CD4-positive, alpha-beta T cell (primary cell): ENCODE data around the gene ELL3. TPM values are rescaled to one million over a fixed set of nuclear protein-coding genes. Genes with fewer than 3 reads are reported as not detected.
"Not testable (repeated sequence)": the region's sequence is repeated elsewhere in the genome, so short reads cannot be mapped to it uniquely, and the experiment has no call there.

Experiments used
- ATAC-seq: fragments of 200-7000 bp; cut with Tn5 transposase; one replicate; pipeline ENCODE4 v1.10.0; 2022; ENCODE audit warnings: mild to moderate bottlenecking; ENCODE audit not compliant: poor library complexity
- CTCF ChIA-PET: fragments of 350-600 bp; sonication (Branson Sonifier 250); formaldehyde crosslinking; loops from one replicate; lab custom pipeline; 2021; ENCODE audit warnings: antibody characterized with exemption, inconsistent platforms; lab: Charles Lee
- POLR2A ChIA-PET: fragments of 350-600 bp; sonication (Branson Sonifier 250); formaldehyde crosslinking; loops from one replicate; lab custom pipeline; 2021; ENCODE audit warnings: antibody characterized with exemption, inconsistent platforms; lab: Charles Lee
- DNase-seq, 14 experiments: peaks; one replicate each; pipeline ENCODE4 v3.0.0-alpha.2; 2013 to 2020; ENCODE audit warnings: mixed read lengths in 2 of 14
- H3K27ac ChIP-seq, 2 donors: one replicate each; pipeline versions ENCODE4 v1.5.1 to v1.7.0; 2013; ENCODE audit warnings: low read length in 2 of 2, low read depth in 1 of 2, mild to moderate bottlenecking in 1 of 2
- H3K27me3 ChIP-seq, 2 experiments: 1 replicate in 1 of 2; 2 replicates in 1 of 2; pipeline versions ENCODE4 v1.6.1 to v1.7.0; 2013; ENCODE audit warnings: low read length in 2 of 2, control low read depth in 1 of 2, mild to moderate bottlenecking in 1 of 2, moderate library complexity in 1 of 2; ENCODE audit not compliant: insufficient read depth in 2 of 2, control insufficient read depth in 1 of 2
- H3K36me3 ChIP-seq: one replicate; pipeline ENCODE4 v1.6.1; 2013; ENCODE audit warnings: low read length, control low read depth; ENCODE audit not compliant: insufficient read depth
- H3K4me1 ChIP-seq: one replicate; pipeline ENCODE4 v1.6.1; 2013; ENCODE audit warnings: low read length, control low read depth; ENCODE audit not compliant: insufficient read depth
- H3K4me3 ChIP-seq: one replicate; pipeline ENCODE4 v1.5.1; 2013; ENCODE audit warnings: mild to moderate bottlenecking, low read length, moderate library complexity
- H3K9me3 ChIP-seq, 2 experiments: 1 replicate in 1 of 2; 2 replicates in 1 of 2; pipeline versions ENCODE4 v1.6.1 to v1.7.0; 2013; ENCODE audit warnings: low read length in 2 of 2, mild to moderate bottlenecking in 2 of 2, control low read depth in 1 of 2, moderate library complexity in 1 of 2; ENCODE audit not compliant: control insufficient read depth in 1 of 2, insufficient read depth in 1 of 2
- H3K27ac Mint-ChIP-seq: one replicate; pipeline ENCODE4 v1.8.0; 2020; ENCODE audit warnings: mixed read lengths
- H3K27me3 Mint-ChIP-seq: one replicate; pipeline ENCODE4 v1.8.0; 2021; ENCODE audit warnings: mixed read lengths
- H3K36me3 Mint-ChIP-seq: one replicate; pipeline ENCODE4 v1.8.0; 2021; ENCODE audit warnings: low read depth, mixed read lengths
- H3K4me1 Mint-ChIP-seq: one replicate; pipeline ENCODE4 v1.8.0; 2021; ENCODE audit warnings: low read depth, mixed read lengths
- H3K4me3 Mint-ChIP-seq: one replicate; pipeline ENCODE4 v1.8.0; 2020; ENCODE audit warnings: mild to moderate bottlenecking, mixed read lengths
- H3K9me3 Mint-ChIP-seq: one replicate; pipeline ENCODE4 v1.8.0; 2020; ENCODE audit warnings: mixed read lengths
- CTCF ChIP-seq: fragments of 200-600 bp; IDR thresholded peaks from one replicate; pipeline ENCODE4 v1.8.0; 2022; ENCODE audit warnings: antibody characterized with exemption, mild to moderate bottlenecking
- intact Hi-C, 2 experiments: fragments of 100-400 bp; cut with DNase I in 1 of 2; cut with micrococcal nuclease in 1 of 2; formaldehyde crosslinking; loops; one replicate each; pipeline versions ENCODE4 v1.15.1 to v1.9.0; 2023 to 2025; cut with DNase I, micrococcal nuclease
- total RNA-seq, 174 experiments: library from RNA in 2 of 174; stranded (reverse) in 2 of 174; gene quantifications; one replicate each; pipeline ENCODE4 v1.2.3 and lab custom pipeline; 2021 to 2026

ELL3 gene
- total RNA-seq, 2 experiments from 2014 or later, result 1.1 to 2.3 TPM

GRCh38 chr15:43746245-43746902 lies 30.4 kb downstream of the ELL3 start, which contains the start of gene PDIA3:
Gene PDIA3, plus strand, starts transcription at chr15:43746438. Its CDS starts 102 bp downstream, at chr15:43746540.
- Mint-ChIP-seq H3K27ac (peak within 1 kb of the TSS; percentile 94), H3K4me3 (peak within 1 kb of the TSS; percentile 92), H3K4me1 (peaks cover 41% of the 10 kb centered on the region), H3K36me3 (peaks cover 11% of the 10 kb centered on the region)
- intact Hi-C loops, result loop anchor here in 1 of 2 experiments (1.0 kb wide), 1 partner anchor 45 kb away; no protein-coding TSS in a partner anchor
- H3K27me3 ChIP-seq, H3K36me3 ChIP-seq, H3K9me3 ChIP-seq, H3K27me3 Mint-ChIP-seq, H3K9me3 Mint-ChIP-seq: not testable (repeated sequence)
- ATAC-seq (peak; percentile 61), DNase-seq (peak; percentile 69 to 93 (median 80))
- peaks cover 38% of the 10 kb centered on the region for H3K4me1 ChIP-seq
- H3K4me3 ChIP-seq, result peak within 1 kb of the TSS; percentile 84
- peak within 1 kb of the TSS; percentile 89 to 93 for H3K27ac ChIP-seq
- CTCF ChIA-PET, result interaction anchor here (0.6 to 1.7 kb wide), 2 partner anchors 31 to 896 kb away, joined by 3 to 5 read pairs; partner anchors contain the start of gene ELL3
- POLR2A ChIA-PET, result interaction anchor here (0.9 to 2.0 kb wide), 4 partner anchors 31 to 78 kb away, joined by 4 to 10 read pairs (median 6); partner anchors contain the start of genes ELL3, HYPK, MFAP1 and SERF2

- no peak overlapping the region for H3K27ac Mint-ChIP-seq
- ATAC-seq, result no peak
- intact Hi-C loops, result no loop called here
Observed at GRCh38 chr15:43735416-43735815, 41.4 kb downstream of the ELL3 start.

GRCh38 chr15:43728053-43728725 lies 48.6 kb downstream of the ELL3 start:
- H3K9me3 Mint-ChIP-seq, DNase-seq, intact Hi-C loops, H3K9me3 ChIP-seq, H3K36me3 ChIP-seq, CTCF ChIA-PET, POLR2A ChIA-PET, ATAC-seq, H3K4me1 ChIP-seq, H3K4me3 Mint-ChIP-seq, H3K27ac Mint-ChIP-seq, H3K27me3 Mint-ChIP-seq, H3K27ac ChIP-seq, H3K36me3 Mint-ChIP-seq, H3K4me1 Mint-ChIP-seq, H3K27me3 ChIP-seq, H3K4me3 ChIP-seq: not testable (repeated sequence)

More at GRCh38 chr15:43735416-43735815, 41.4 kb downstream of the ELL3 start:
- Mint-ChIP-seq H3K4me3 (no peak overlapping the region), H3K4me1 (no peaks in the 10 kb centered on the region), H3K27me3 (peaks cover 6% of the 10 kb centered on the region), H3K9me3 (no peaks in the 10 kb centered on the region), H3K36me3 (no peaks in the 10 kb centered on the region)
- Histone ChIP-seq H3K27me3 (no peaks in the 10 kb centered on the region), H3K4me1 (no peaks in the 10 kb centered on the region), H3K27ac (no peak overlapping the region), H3K9me3 (no peaks in the 10 kb centered on the region), H3K4me3 (no peak overlapping the region), H3K36me3 (no peaks in the 10 kb centered on the region)
- no peak for DNase-seq
- no peak for TF ChIP-seq CTCF
- ChIA-PET CTCF (no interaction called here), POLR2A (no interaction called here)

- H3K4me3 Mint-ChIP-seq, result not testable (repeated sequence)
Observed at GRCh38 chr15:43726306-43726705, 50.5 kb downstream of the ELL3 start.

More at GRCh38 chr15:43726306-43726705, 50.5 kb downstream of the ELL3 start:
- H3K27ac Mint-ChIP-seq, POLR2A ChIA-PET, DNase-seq, H3K9me3 Mint-ChIP-seq, H3K4me3 ChIP-seq, H3K36me3 ChIP-seq, H3K9me3 ChIP-seq, H3K36me3 Mint-ChIP-seq, H3K27ac ChIP-seq, CTCF ChIA-PET, H3K4me1 ChIP-seq, H3K27me3 ChIP-seq, H3K27me3 Mint-ChIP-seq, H3K4me1 Mint-ChIP-seq, ATAC-seq, intact Hi-C loops: not testable (repeated sequence)
